H9 (cell line): ENCODE results near the gene SNX12. TPM values are rescaled to one million over a fixed set of nuclear protein-coding genes. Genes with fewer than 3 reads are reported as not detected.

Source experiments
- DNase-seq: peaks from one replicate; pipeline ENCODE4 v3.0.0-alpha.2; 2017
- H2AFZ ChIP-seq: one replicate; pipeline ENCODE4 v1.6.1; 2013; ENCODE audit warnings: mild to moderate bottlenecking, low read length, control low read depth, moderate library complexity
- H2AK5ac ChIP-seq: 2 replicates; pipeline ENCODE4 v1.6.1; 2013; ENCODE audit warnings: low read length, control low read depth, mixed read lengths; ENCODE audit not compliant: insufficient read length
- H2BK120ac ChIP-seq: one replicate; pipeline ENCODE4 v1.6.1; 2013; ENCODE audit warnings: low read depth, mild to moderate bottlenecking, low read length, control low read depth, inconsistent platforms; ENCODE audit not compliant: poor library complexity, severe bottlenecking
- H2BK12ac ChIP-seq: 2 replicates; pipeline ENCODE4 v1.6.1; 2013; ENCODE audit warnings: low read length, control low read depth, mixed read lengths, low read depth; ENCODE audit not compliant: insufficient read length
- H2BK15ac ChIP-seq: 2 replicates; pipeline ENCODE4 v1.6.1; 2013; ENCODE audit warnings: low read depth, low read length, control low read depth
- H2BK20ac ChIP-seq: one replicate; pipeline ENCODE4 v1.6.1; 2013; ENCODE audit warnings: low read depth, mild to moderate bottlenecking, low read length, control low read depth, inconsistent platforms; ENCODE audit not compliant: poor library complexity, severe bottlenecking
- H2BK5ac ChIP-seq: 2 replicates; pipeline ENCODE4 v1.6.1; 2013; ENCODE audit warnings: low read length, control low read depth, mixed read lengths; ENCODE audit not compliant: insufficient read length
- H3K14ac ChIP-seq: 2 replicates; pipeline ENCODE4 v1.6.1; 2013; ENCODE audit warnings: low read length, control low read depth; ENCODE audit not compliant: insufficient read depth
- H3K18ac ChIP-seq: 2 replicates; pipeline ENCODE4 v1.6.1; 2013; ENCODE audit warnings: low read depth, mild to moderate bottlenecking, mixed read lengths, low read length, control low read depth; ENCODE audit not compliant: insufficient read length
- H3K23ac ChIP-seq: 2 replicates; pipeline ENCODE4 v1.6.1; 2013; ENCODE audit warnings: low read length, control low read depth, mixed read lengths, low read depth; ENCODE audit not compliant: insufficient read length
- H3K23me2 ChIP-seq: 2 replicates; pipeline ENCODE4 v1.6.1; 2013; ENCODE audit warnings: low read depth, mild to moderate bottlenecking, mixed read lengths, low read length, control low read depth; ENCODE audit not compliant: insufficient read length, poor library complexity, severe bottlenecking
- H3K27ac ChIP-seq: 2 replicates; pipeline ENCODE4 v1.5.1; 2013; ENCODE audit warnings: low read length, control low read depth, mixed read lengths, low read depth; ENCODE audit not compliant: insufficient read length
- H3K27me3 ChIP-seq: 2 replicates; pipeline ENCODE4 v1.6.1; 2013; ENCODE audit warnings: low read length, control low read depth, inconsistent platforms; ENCODE audit not compliant: insufficient read depth
- H3K4ac ChIP-seq: 2 replicates; pipeline ENCODE4 v1.6.1; 2013; ENCODE audit warnings: low read depth, mild to moderate bottlenecking, control low read depth, inconsistent platforms, low read length, moderate library complexity
- H3K4me1 ChIP-seq: 2 replicates; pipeline ENCODE4 v1.6.1; 2013; ENCODE audit warnings: low read length, control low read depth, inconsistent platforms; ENCODE audit not compliant: insufficient read depth
- H3K4me2 ChIP-seq: 2 replicates; pipeline ENCODE4 v1.6.1; 2013; ENCODE audit warnings: low read length, control low read depth, mixed read lengths; ENCODE audit not compliant: insufficient read length, insufficient read depth
- H3K56ac ChIP-seq: 2 replicates; pipeline ENCODE4 v1.6.1; 2013; ENCODE audit warnings: low read depth, mild to moderate bottlenecking, mixed read lengths, low read length, control low read depth; ENCODE audit not compliant: insufficient read length
- H3K79me1 ChIP-seq: 2 replicates; pipeline ENCODE4 v1.6.1; 2013; ENCODE audit warnings: low read depth, mild to moderate bottlenecking, moderate library complexity, low read length, control low read depth, inconsistent platforms; ENCODE audit not compliant: insufficient read depth, poor library complexity, severe bottlenecking
- H3K79me2 ChIP-seq: 2 replicates; pipeline ENCODE4 v1.6.1; 2013; ENCODE audit warnings: low read length, control low read depth, inconsistent platforms; ENCODE audit not compliant: insufficient read depth
- H3K9ac ChIP-seq: 2 replicates; pipeline ENCODE4 v1.6.1; 2013; ENCODE audit warnings: low read length, control low read depth, mixed read lengths; ENCODE audit not compliant: insufficient read length; ENCODE audit errors: extremely low read depth
- H3K9me3 ChIP-seq: one replicate; pipeline ENCODE4 v1.6.1; 2013; ENCODE audit warnings: low read depth, low read length, inconsistent platforms; ENCODE audit not compliant: control insufficient read depth
- H3T11ph ChIP-seq: one replicate; pipeline ENCODE4 v1.6.1; 2013; ENCODE audit warnings: mild to moderate bottlenecking, low read length, control low read depth, inconsistent platforms
- H4K20me1 ChIP-seq: one replicate; pipeline ENCODE4 v1.6.1; 2013; ENCODE audit not compliant: control insufficient read depth, insufficient read length, insufficient read depth
- H4K5ac ChIP-seq: 2 replicates; pipeline ENCODE4 v1.6.1; 2013; ENCODE audit warnings: low read depth, mild to moderate bottlenecking, mixed read lengths, low read length, control low read depth; ENCODE audit not compliant: insufficient read length
- H4K8ac ChIP-seq: replicated peaks from 2 replicates; pipeline ENCODE4 v1.6.1; 2013; ENCODE audit warnings: low read length, control low read depth, mixed read lengths, low read depth; ENCODE audit not compliant: insufficient read length
- H4K91ac ChIP-seq: 2 replicates; pipeline ENCODE4 v1.6.1; 2013; ENCODE audit warnings: low read depth, mild to moderate bottlenecking, moderate library complexity, mixed read lengths, low read length, control low read depth; ENCODE audit not compliant: insufficient read length
- H3K27ac Mint-ChIP-seq, 3 experiments: 2 replicates in 2 of 3; 3 replicates in 1 of 3; pipeline ENCODE4 v1.8.0; 2020 to 2021; ENCODE audit warnings: mixed read lengths in 3 of 3, mild to moderate bottlenecking in 1 of 3, moderate library complexity in 1 of 3
- H3K27me3 Mint-ChIP-seq: 2 replicates; pipeline ENCODE4 v1.8.0; 2021; ENCODE audit warnings: low read depth, mild to moderate bottlenecking, moderate library complexity, mixed read lengths
- H3K36me3 Mint-ChIP-seq, 3 experiments: 2 replicates in 2 of 3; 3 replicates in 1 of 3; pipeline ENCODE4 v1.8.0; 2020 to 2021; ENCODE audit warnings: low read depth in 3 of 3, mixed read lengths in 3 of 3; ENCODE audit not compliant: insufficient read depth in 1 of 3
- H3K4me1 Mint-ChIP-seq, 2 experiments: 2 replicates each; pipeline ENCODE4 v1.8.0; 2020; ENCODE audit warnings: mixed read lengths in 2 of 2
- H3K4me3 Mint-ChIP-seq, 2 experiments: 2 replicates in 1 of 2; 3 replicates in 1 of 2; pipeline ENCODE4 v1.8.0; 2020 to 2021; ENCODE audit warnings: mild to moderate bottlenecking in 2 of 2, mixed read lengths in 2 of 2, moderate library complexity in 1 of 2
- H3K9me3 Mint-ChIP-seq, 2 experiments: 2 replicates in 1 of 2; 3 replicates in 1 of 2; pipeline ENCODE4 v1.8.0; 2020; ENCODE audit warnings: mild to moderate bottlenecking in 2 of 2, mixed read lengths in 2 of 2, moderate library complexity in 1 of 2
- CTCF ChIP-seq: fragments of 200-600 bp; sonication (generic); conservative IDR thresholded peaks from 3 replicates; pipeline ENCODE4 v1.8.0; 2021; ENCODE audit warnings: antibody characterized with exemption, mild to moderate bottlenecking
- WGBS: extraction: QIAGEN DNeasy Blood & Tissue Kit; methylation state at CpG from one replicate; pipeline ENCODE4 v1.1.7; 2013; ENCODE audit warnings: missing lambda C conversion rate, low lambda C conversion rate, mixed read lengths; ENCODE audit not compliant: insufficient read length; ENCODE audit errors: extremely low coverage; 5-methylcytosine and 5-hydroxymethylcytosine counted together
- long read RNA-seq: library from polyadenylated mRNA; unstranded; transcript quantifications from one replicate; pipeline ENCODE4 v2.0.0, GENCODE V29; 2020
- total RNA-seq: library from RNA; stranded (reverse); gene quantifications from 2 replicates; pipeline ENCODE4 v1.2.1, GENCODE V29; 2021

SNX12 gene
- 69.1 and 69.7 TPM in 2 replicates for total RNA-seq
- long read RNA-seq, transcript SNX12-202 (4 exons, 2,376 nt), result major isoform, 10 of 19 reads
- long read RNA-seq, partial matches to known transcripts, result 0 of 19 reads
- long read RNA-seq, other reads (novel, unspliced or antisense), result 9 of 19 reads

GRCh38 chrX:71068044-71068918 lies at the start of gene SNX12:
Gene SNX12, minus strand, starts transcription at chrX:71068334. Its CDS starts 28 bp downstream, at chrX:71068306.
- Histone ChIP-seq H3K18ac (no peak within 1 kb of the TSS), H2BK15ac (no peak within 1 kb of the TSS), H4K20me1 (no peaks in the 10 kb centered on the region), H3K27ac (no peak within 1 kb of the TSS), H2AFZ (no peak within 1 kb of the TSS), H4K8ac (no peak within 1 kb of the TSS), H4K5ac (no peak within 1 kb of the TSS), H3K79me2 (peaks cover 4% of the 10 kb centered on the region; the same call in 1 of the 2 replicates), H3K27me3 (no peaks in the 10 kb centered on the region), H3K4me1 (no peaks in the 10 kb centered on the region), H2BK12ac (no peak within 1 kb of the TSS), H3T11ph (no peak within 1 kb of the TSS), H3K4ac (no peak within 1 kb of the TSS), H3K4me2 (peak within 1 kb of the TSS; percentile 82), H3K23me2 (no peaks in the 10 kb centered on the region), H3K23ac (no peak within 1 kb of the TSS), H2BK20ac (no peak within 1 kb of the TSS), H2BK5ac (no peak within 1 kb of the TSS), H3K9ac (peak within 1 kb of the TSS; percentile 74), H3K14ac (no peak within 1 kb of the TSS; the same call in 1 of the 2 replicates), H4K91ac (no peak within 1 kb of the TSS), H3K56ac (no peak within 1 kb of the TSS), H2AK5ac (no peak within 1 kb of the TSS), H2BK120ac (no peak within 1 kb of the TSS), H3K79me1 (no peaks in the 10 kb centered on the region), H3K9me3 (peaks cover 11% of the 10 kb centered on the region)
- H3K4me1 Mint-ChIP-seq, result peaks cover 6 to 8% of the 10 kb centered on the region in 2 experiments; a peak in 1 of 4 replicates
- H3K4me3 Mint-ChIP-seq, result peak within 1 kb of the TSS; percentile 87 to 99
- 0 out of 2 replicates have a peak, but pooled peaks cover 2% of the 10 kb centered on the region for H3K27me3 Mint-ChIP-seq
- peak within 1 kb of the TSS; percentile 86 to 97 (median 87) for H3K27ac Mint-ChIP-seq
- H3K9me3 Mint-ChIP-seq, result peaks cover 44 to 61% of the 10 kb centered on the region in 2 experiments
- H3K36me3 Mint-ChIP-seq, result peaks cover 2 to 10% (median 4%) of the 10 kb centered on the region in 3 experiments; a peak in 5 of 7 replicates
- no CpG with 5 or more reads among the region's 73 CpGs for WGBS
- peak; percentile 95 for DNase-seq
- TF ChIP-seq CTCF, result no peak
